ENCODE results near the gene SLC35B1. TPM values are rescaled to one million over a fixed set of nuclear protein-coding genes. Genes with fewer than 3 reads are reported as not detected.

SLC35B1 gene
- total and polyA plus RNA-seq, 2 of the 4 experiments (the other 2 are of a cell fraction): 66.4 to 86.2 TPM

DNA sequence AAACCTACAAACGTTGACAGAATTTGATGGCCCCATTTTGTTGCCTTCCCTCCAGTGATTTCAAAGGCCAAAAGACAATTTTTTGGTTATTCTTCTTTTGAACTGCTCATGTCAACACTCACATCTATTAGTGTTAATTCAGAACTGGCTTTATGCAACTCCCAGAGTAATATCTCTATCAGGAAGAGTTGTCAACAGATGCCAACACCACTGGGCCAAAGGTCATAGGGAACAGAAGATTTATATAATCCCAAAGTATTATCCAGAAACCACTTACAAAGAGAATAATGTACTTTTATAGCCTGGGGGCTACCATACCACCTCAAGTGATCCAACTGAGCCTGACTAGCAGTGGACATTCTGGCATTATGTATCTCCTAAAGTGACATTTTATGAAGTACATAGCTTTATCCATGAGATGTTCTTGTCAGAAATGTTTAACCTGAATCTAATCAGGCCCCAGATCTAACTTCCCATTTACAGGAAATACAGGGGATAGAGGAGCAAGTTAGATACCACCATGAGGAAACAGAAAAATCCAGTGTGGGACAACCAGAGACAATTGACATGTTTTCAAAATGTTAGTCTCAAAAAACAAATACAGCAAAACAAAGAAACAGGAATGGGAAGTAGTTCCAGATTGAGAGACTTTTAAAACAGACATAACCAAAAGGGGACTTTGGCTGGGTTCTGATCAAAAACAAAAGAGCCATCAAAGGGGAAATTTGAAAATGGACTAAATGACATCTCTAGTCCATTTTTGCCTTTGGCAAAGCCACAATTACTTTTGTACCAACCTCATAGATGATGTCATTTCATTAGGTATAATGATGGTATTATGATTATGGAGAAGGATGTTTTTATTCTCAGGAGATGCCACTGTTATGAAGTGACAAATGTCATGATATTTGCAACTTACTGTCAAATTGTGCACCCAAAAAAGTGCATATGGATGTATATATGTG, 37.7 kb upstream of the SLC35B1 start:
- Histone ChIP-seq H3K9ac (ENCODE audit: low read depth, low read length) (no peak overlapping the region), H3K56ac (ENCODE audit: extremely low read depth, insufficient read depth, low read length) (no peak overlapping the region), H3K9me3 (ENCODE audit: control insufficient read depth, insufficient read depth, low read length) (no peaks in the 10 kb centered on the region), H2BK5ac (ENCODE audit: low read depth, low read length, poor library complexity, severe bottlenecking) (no peak overlapping the region), H3K79me1 (ENCODE audit: low read depth in 1 of 2, low read length in 2 of 2) (no peaks in the 10 kb centered on the region), H3K36me3 (ENCODE audit: control insufficient read depth, insufficient read depth, low read length) (no peaks in the 10 kb centered on the region), H3K4me1 (ENCODE audit: control insufficient read depth, insufficient read depth, low read length) (peaks cover 4% of the 10 kb centered on the region), H3K4ac (ENCODE audit: low read depth, low read length) (no peak overlapping the region), H2BK120ac (ENCODE audit: low read depth, low read length) (no peak overlapping the region), H2AK5ac (ENCODE audit: low read depth, low read length) (no peak overlapping the region), H4K8ac (ENCODE audit: low read depth in 2 of 2, low read length in 2 of 2) (no peak overlapping the region), H3K9me1 (ENCODE audit: insufficient read depth, low read length) (0 out of 2 replicates have a peak, but pooled peaks cover 3% of the 10 kb centered on the region), H2BK15ac (ENCODE audit: low read depth, low read length) (no peak overlapping the region), H2AFZ (replicated peaks; ENCODE audit: low read length, poor library complexity) (no peak overlapping the region), H4K5ac (ENCODE audit: low read depth, low read length) (no peak overlapping the region), H4K20me1 (ENCODE audit: insufficient read depth, low read length) (no peaks in the 10 kb centered on the region), H3K14ac (replicated peaks; ENCODE audit: low read depth, low read length) (no peak overlapping the region), H3K18ac (ENCODE audit: low read depth, low read length) (no peak overlapping the region), H3K23ac (ENCODE audit: low read depth, low read length) (no peak overlapping the region), H3K4me2 (ENCODE audit: low read depth, low read length) (no peak overlapping the region), H4K91ac (ENCODE audit: insufficient read depth, low read depth, low read length) (no peak overlapping the region), H2AK9ac (replicated peaks; ENCODE audit: low read depth, low read length, poor library complexity) (no peak overlapping the region), H3K27me3 (ENCODE audit: control insufficient read depth, insufficient read depth, low read length) (no peaks in the 10 kb centered on the region), H3K4me3 (ENCODE audit: insufficient read depth, low read depth, low read length) (no peak overlapping the region), H3K27ac (ENCODE audit: insufficient read depth, low read length) (no peak overlapping the region), H2BK20ac (ENCODE audit: low read depth, low read length) (no peak overlapping the region)
- no peak for TF ChIP-seq CEBPB (IDR thresholded peaks at IDR 0.05; ENCODE audit: low read depth, low read length)
- no peak for TF ChIP-seq BHLHE40 (IDR thresholded peaks at IDR 0.05; ENCODE audit: low read depth, low read length)
- TF ChIP-seq, protein P1, sequence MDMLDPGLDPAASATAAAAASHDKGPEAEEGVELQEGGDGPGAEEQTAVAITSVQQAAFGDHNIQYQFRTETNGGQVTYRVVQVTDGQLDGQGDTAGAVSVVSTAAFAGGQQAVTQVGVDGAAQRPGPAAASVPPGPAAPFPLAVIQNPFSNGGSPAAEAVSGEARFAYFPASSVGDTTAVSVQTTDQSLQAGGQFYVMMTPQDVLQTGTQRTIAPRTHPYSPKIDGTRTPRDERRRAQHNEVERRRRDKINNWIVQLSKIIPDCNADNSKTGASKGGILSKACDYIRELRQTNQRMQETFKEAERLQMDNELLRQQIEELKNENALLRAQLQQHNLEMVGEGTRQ (IDR thresholded peaks at IDR 0.05; ENCODE audit: low read depth, low read length): no peak
- no peak for TF ChIP-seq MXI1 (IDR thresholded peaks at IDR 0.05; ENCODE audit: borderline replicate concordance, low read depth, low read length)
- TF ChIP-seq, protein P2, sequence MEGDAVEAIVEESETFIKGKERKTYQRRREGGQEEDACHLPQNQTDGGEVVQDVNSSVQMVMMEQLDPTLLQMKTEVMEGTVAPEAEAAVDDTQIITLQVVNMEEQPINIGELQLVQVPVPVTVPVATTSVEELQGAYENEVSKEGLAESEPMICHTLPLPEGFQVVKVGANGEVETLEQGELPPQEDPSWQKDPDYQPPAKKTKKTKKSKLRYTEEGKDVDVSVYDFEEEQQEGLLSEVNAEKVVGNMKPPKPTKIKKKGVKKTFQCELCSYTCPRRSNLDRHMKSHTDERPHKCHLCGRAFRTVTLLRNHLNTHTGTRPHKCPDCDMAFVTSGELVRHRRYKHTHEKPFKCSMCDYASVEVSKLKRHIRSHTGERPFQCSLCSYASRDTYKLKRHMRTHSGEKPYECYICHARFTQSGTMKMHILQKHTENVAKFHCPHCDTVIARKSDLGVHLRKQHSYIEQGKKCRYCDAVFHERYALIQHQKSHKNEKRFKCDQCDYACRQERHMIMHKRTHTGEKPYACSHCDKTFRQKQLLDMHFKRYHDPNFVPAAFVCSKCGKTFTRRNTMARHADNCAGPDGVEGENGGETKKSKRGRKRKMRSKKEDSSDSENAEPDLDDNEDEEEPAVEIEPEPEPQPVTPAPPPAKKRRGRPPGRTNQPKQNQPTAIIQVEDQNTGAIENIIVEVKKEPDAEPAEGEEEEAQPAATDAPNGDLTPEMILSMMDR (conservative IDR thresholded peaks at IDR 0.05; ENCODE audit: low read depth, low read length): no peak
- intact Hi-C loops (cut with micrococcal nuclease): no loop called here
- POLR2A ChIA-PET (ENCODE audit: unreplicated experiment): no interaction called here
- no TSS peak for BruUV-seq (replicated peaks)
- in situ Hi-C loops (cut with MboI; ENCODE audit: low sequenced_read_pairs): no loop called here
- CTCF ChIA-PET: no interaction called here
- DNase-seq (no peak), ATAC-seq (ENCODE audit: low read depth) (no peak)
- dilution Hi-C loops (cut with HindIII; ENCODE audit: low sequenced_read_pairs, unreplicated experiment): no loop called here
- no CpG with 5 or more reads among the region's 1 CpG for WGBS, 2 experiments (ENCODE audit: extremely low coverage in 2 of 2, insufficient read length in 1 of 2)
